H1 (cell line): ENCODE measurements around the gene ACVRL1. TPM values are rescaled to one million over a fixed set of nuclear protein-coding genes. Genes with fewer than 3 reads are reported as not detected.

Source experiments
- CTCF ChIA-PET: fragments of 300-600 bp; sonication (Branson Sonifier 250); formaldehyde crosslinking; loops from one replicate; lab custom pipeline; 2021; ENCODE audit not compliant: partially characterized antibody; lab: Charles Lee
- POLR2A ChIA-PET: fragments of 300-600 bp; sonication (Branson Sonifier 250); formaldehyde crosslinking; loops from one replicate; lab custom pipeline; 2021; ENCODE audit warnings: inconsistent platforms; ENCODE audit not compliant: partially characterized antibody; lab: Charles Lee
- DNase-seq, 2 experiments: peaks; one replicate each; pipeline versions ENCODE4 v3.0.0 to v3.0.0-alpha.2; 2010 to 2022; ENCODE audit warnings: low spot score in 2 of 2, low read depth in 1 of 2, mixed read lengths in 1 of 2
- FAIRE-seq: peaks from 2 replicates; lab custom pipeline; 2011; peaks lifted over from hg19 to GRCh38; lab: Jason Lieb, UNC
- H2AFZ ChIP-seq: 2 replicates; pipeline ENCODE4 v1.8.1; 2012; ENCODE audit warnings: low read length, inconsistent platforms
- H2AK5ac ChIP-seq: 2 replicates; pipeline ENCODE4 v1.6.1; 2013; ENCODE audit warnings: low read depth, low read length
- H2BK120ac ChIP-seq: replicated peaks from 2 replicates; pipeline ENCODE3; 2013; ENCODE audit warnings: low read depth, low read length, inconsistent platforms
- H2BK12ac ChIP-seq: 2 replicates; pipeline ENCODE4 v1.6.1; 2013; ENCODE audit warnings: low read depth, low read length
- H2BK15ac ChIP-seq: 2 replicates; pipeline ENCODE4 v1.6.1; 2013; ENCODE audit warnings: low read length
- H2BK20ac ChIP-seq: 2 replicates; pipeline ENCODE4 v1.6.1; 2013; ENCODE audit warnings: low read length
- H2BK5ac ChIP-seq: 2 replicates; pipeline ENCODE4 v1.6.1; 2013; ENCODE audit warnings: low read depth, low read length
- H3K14ac ChIP-seq: 2 replicates; pipeline ENCODE4 v1.6.1; 2013; ENCODE audit warnings: inconsistent platforms; ENCODE audit not compliant: insufficient read length
- H3K18ac ChIP-seq: 2 replicates; pipeline ENCODE4 v1.6.1; 2013; ENCODE audit warnings: low read length; ENCODE audit errors: extremely low read depth
- H3K23ac ChIP-seq: 2 replicates; pipeline ENCODE4 v1.6.1; 2013; ENCODE audit warnings: inconsistent platforms; ENCODE audit not compliant: insufficient read length
- H3K23me2 ChIP-seq: 2 replicates; pipeline ENCODE4 v1.6.1; 2013; ENCODE audit warnings: low read depth, low read length
- H3K27ac ChIP-seq: 2 replicates; pipeline ENCODE4 v1.6.1; 2011; ENCODE audit warnings: low read depth, low read length, inconsistent platforms
- H3K27me3 ChIP-seq, 4 experiments: replicated peaks in 1 of 4; 1 replicate in 1 of 4; 2 replicates in 3 of 4; pipeline versions ENCODE4 v1.6.1 to v1.8.1; 2011 to 2013; ENCODE audit warnings: low read length in 3 of 4, mild to moderate bottlenecking in 3 of 4, inconsistent platforms in 2 of 4, mixed read lengths in 2 of 4, moderate library complexity in 1 of 4; ENCODE audit not compliant: control insufficient read depth in 3 of 4, insufficient read depth in 3 of 4; ENCODE audit errors: extremely low read depth in 1 of 4
- H3K36me3 ChIP-seq, 4 experiments: 2 replicates each; pipeline versions ENCODE4 v1.6.1 to v1.8.1; 2011 to 2013; ENCODE audit warnings: mild to moderate bottlenecking in 4 of 4, low read length in 3 of 4, moderate library complexity in 2 of 4, control low read depth in 1 of 4, inconsistent platforms in 1 of 4; ENCODE audit not compliant: insufficient read depth in 4 of 4, control insufficient read depth in 2 of 4
- H3K4ac ChIP-seq: replicated peaks from 2 replicates; pipeline ENCODE3; 2013; ENCODE audit warnings: low read length, low read depth, mixed read lengths, inconsistent platforms; ENCODE audit not compliant: insufficient read length
- H3K4me1 ChIP-seq, 4 experiments: replicated peaks in 1 of 4; 1 replicate in 1 of 4; 2 replicates in 3 of 4; pipeline versions ENCODE4 v1.6.1 to v1.8.1; 2011 to 2013; ENCODE audit warnings: low read length in 3 of 4, inconsistent platforms in 2 of 4, mixed read lengths in 1 of 4; ENCODE audit not compliant: insufficient read depth in 4 of 4, control insufficient read depth in 3 of 4
- H3K4me2 ChIP-seq, 2 experiments: 2 replicates each; pipeline versions ENCODE4 v1.6.1 to v1.8.1; 2011 to 2013; ENCODE audit warnings: low read depth in 2 of 2, low read length in 2 of 2, control low read depth in 1 of 2, inconsistent platforms in 1 of 2, mild to moderate bottlenecking in 1 of 2; ENCODE audit not compliant: insufficient read depth in 1 of 2
- H3K4me3 ChIP-seq, 4 experiments: fragments of 200-600, 300-600 bp in 1 of 4; sonication (generic), shearing (Covaris generic), sonication (Bioruptor Twin) in 1 of 4; 2 replicates each; pipeline versions ENCODE4 v1.5.1 to v1.8.1; 2011 to 2016; ENCODE audit warnings: low read length in 4 of 4, low read depth in 3 of 4, control low read depth in 2 of 4, inconsistent platforms in 2 of 4, mild to moderate bottlenecking in 2 of 4, mixed read lengths in 1 of 4, moderate library complexity in 1 of 4; ENCODE audit not compliant: insufficient read depth in 2 of 4; ENCODE audit errors: extremely low read depth in 1 of 4
- H3K56ac ChIP-seq: replicated peaks from 2 replicates; pipeline ENCODE3; 2013; ENCODE audit warnings: low read depth, mild to moderate bottlenecking, mixed read lengths, low read length, inconsistent platforms; ENCODE audit not compliant: insufficient read length
- H3K79me1 ChIP-seq: 2 replicates; pipeline ENCODE4 v1.6.1; 2013; ENCODE audit warnings: low read depth, low read length, control low read depth
- H3K79me2 ChIP-seq, 2 experiments: 2 replicates each; pipeline versions ENCODE4 v1.6.1 to v1.8.1; 2012 to 2013; ENCODE audit warnings: low read length in 2 of 2, mild to moderate bottlenecking in 2 of 2, inconsistent platforms in 1 of 2; ENCODE audit not compliant: insufficient read depth in 2 of 2, control insufficient read depth in 1 of 2
- H3K9ac ChIP-seq, 4 experiments: replicated peaks in 1 of 4; 1 replicate in 1 of 4; 2 replicates in 3 of 4; pipeline versions ENCODE4 v1.6.1 to v1.8.1; 2011 to 2013; ENCODE audit warnings: low read depth in 3 of 4, low read length in 3 of 4, control low read depth in 2 of 4, mild to moderate bottlenecking in 2 of 4, moderate library complexity in 2 of 4, inconsistent platforms in 1 of 4; ENCODE audit errors: extremely low read depth in 1 of 4
- H3K9me3 ChIP-seq, 2 experiments: 2 replicates each; pipeline versions ENCODE4 v1.6.1 to v1.8.1; 2012 to 2013; ENCODE audit warnings: mild to moderate bottlenecking in 2 of 2, moderate library complexity in 2 of 2, control low read depth in 1 of 2, inconsistent platforms in 1 of 2, low read depth in 1 of 2, low read length in 1 of 2, mixed read lengths in 1 of 2; ENCODE audit not compliant: insufficient read depth in 2 of 2
- H4K20me1 ChIP-seq, 2 experiments: replicated peaks in 1 of 2; 2 replicates each; pipeline versions ENCODE3 to v1.8.1; 2011 to 2013; ENCODE audit warnings: inconsistent platforms in 2 of 2, low read length in 2 of 2, mild to moderate bottlenecking in 1 of 2; ENCODE audit not compliant: insufficient read depth in 2 of 2, control insufficient read depth in 1 of 2
- H4K5ac ChIP-seq: 2 replicates; pipeline ENCODE4 v1.6.1; 2013; ENCODE audit warnings: low read length, low read depth, mixed read lengths, inconsistent platforms; ENCODE audit not compliant: insufficient read length
- H4K8ac ChIP-seq: 2 replicates; pipeline ENCODE4 v1.8.0; 2013; ENCODE audit warnings: mild to moderate bottlenecking, moderate library complexity, low read length, inconsistent platforms; ENCODE audit not compliant: insufficient read depth; ENCODE audit errors: extremely low read depth
- H4K91ac ChIP-seq: replicated peaks from 2 replicates; pipeline ENCODE3; 2013; ENCODE audit warnings: low read length, mixed read lengths, inconsistent platforms; ENCODE audit not compliant: insufficient read length
- CTCF ChIP-seq, 3 experiments: IDR thresholded peaks; 1 replicate in 2 of 3; 2 replicates in 1 of 3; pipeline versions ENCODE4 v1.5.1 to v1.6.1; 2011; ENCODE audit warnings: low read length in 3 of 3, mild to moderate bottlenecking in 3 of 3, inconsistent platforms in 2 of 3, low read depth in 1 of 3, moderate library complexity in 1 of 3; ENCODE audit not compliant: insufficient read depth in 1 of 3; ENCODE audit errors: control extremely low read depth in 1 of 3
- GTF2F1 ChIP-seq: IDR thresholded peaks from 2 replicates; pipeline ENCODE4 v1.6.1; 2012; ENCODE audit warnings: low read depth, low read length, improper control_type of control experiment, borderline replicate concordance
- JUN ChIP-seq: IDR thresholded peaks from 2 replicates; pipeline ENCODE4 v1.6.1; 2011; ENCODE audit warnings: low read depth, mild to moderate bottlenecking, improper control_type of control experiment, low read length
- MAX ChIP-seq: IDR thresholded peaks from 2 replicates; pipeline ENCODE4 v1.6.1; 2012; ENCODE audit warnings: inconsistent platforms
- NANOG ChIP-seq: IDR thresholded peaks from 2 replicates; pipeline ENCODE4 v1.6.1; 2011; ENCODE audit warnings: low read length, low read depth, mild to moderate bottlenecking, inconsistent platforms; ENCODE audit not compliant: insufficient read depth, poor library complexity, severe bottlenecking
- SAP30 ChIP-seq: fragments of 300-600 bp; sonication (generic); IDR thresholded peaks from 2 replicates; pipeline ENCODE4 v1.7.1; 2012; ENCODE audit warnings: low read length, moderate library complexity, mild to moderate bottlenecking, inconsistent platforms; ENCODE audit not compliant: insufficient read depth, insufficient replicate concordance
- SIN3A ChIP-seq, 2 experiments: IDR thresholded peaks in 1 of 2; conservative IDR thresholded peaks in 1 of 2; 2 replicates each; pipeline ENCODE4 v1.6.1; 2011 to 2012; ENCODE audit warnings: low read length in 2 of 2, improper control_type of control experiment in 1 of 2, low read depth in 1 of 2, mild to moderate bottlenecking in 1 of 2
- WGBS, 2 experiments: shearing (Covaris generic) in 1 of 2; methylation state at CpG; one replicate each; pipeline versions ENCODE4 v1.1.6 to v1.1.7; 2013 to 2015; ENCODE audit warnings: low lambda C conversion rate in 2 of 2, mixed read lengths in 2 of 2, inconsistent platforms in 1 of 2, low coverage in 1 of 2, missing lambda C conversion rate in 1 of 2; ENCODE audit not compliant: insufficient replicate concordance in 2 of 2, insufficient coverage in 1 of 2, insufficient read length in 1 of 2; ENCODE audit errors: extremely low coverage in 1 of 2, missing lambda C conversion rate in 1 of 2; 5-methylcytosine and 5-hydroxymethylcytosine counted together
- polyA plus RNA-seq, 7 experiments: library from polyadenylated mRNA; depleted of rRNA in 3 of 7; stranded (reverse) in 5 of 7; unstranded in 2 of 7; fragments of >200 nt in 5 of 7; fragments of 200-250 nt in 2 of 7; gene quantifications; 1 replicate in 5 of 7; 2 replicates in 1 of 7; 4 replicates in 1 of 7; pipeline versions ENCODE4 v1.2.1 to v1.2.3, GENCODE V29; 2011 to 2013; ENCODE audit warnings: missing spikeins in 2 of 7, mixed read lengths in 2 of 7
- total RNA-seq: library from RNA; stranded (reverse); fragmentation: NEBNext Ultra II Directional; extraction: Animal tissue kit (Norgen Biotek cat#: 25700); gene quantifications from 2 replicates; pipeline ENCODE4 v1.2.1, GENCODE V29; 2021

The ACVRL1 gene
- total and polyA plus RNA-seq, 2 of the 8 experiments (the other 6 are each of a cell fraction or from before 2014, with no cell fraction given), result 0.09 to 0.35 TPM

GRCh38 chr12:51955702-51956101, 48.4 kb downstream of the ACVRL1 start:
- Histone ChIP-seq H3K4ac (no peak overlapping the region), H4K91ac (no peak overlapping the region), H3K36me3 (peaks cover 0 to 6% (median 0%) of the 10 kb centered on the region in 4 experiments; a peak in 2 of 8 replicates), H3K9me3 (no peaks in the 10 kb centered on the region), H3K4me2 (no peak overlapping the region), H3K4me3 (no peak overlapping the region), H4K20me1 (peaks cover 9 to 17% of the 10 kb centered on the region in 2 experiments), H2BK12ac (no peak overlapping the region), H2AK5ac (no peak overlapping the region), H2AFZ (no peak overlapping the region), H3K79me1 (peaks cover 2% of the 10 kb centered on the region; the same call in 1 of the 2 replicates), H3K27me3 (peaks cover 0 to 18% (median 13%) of the 10 kb centered on the region in 4 experiments; a peak in 4 of 7 replicates), H4K5ac (no peak overlapping the region), H4K8ac (no peak overlapping the region), H2BK15ac (no peak overlapping the region), H3K4me1 (peaks cover 0 to 3% (median 2%) of the 10 kb centered on the region in 4 experiments; a peak in 6 of 7 replicates), H2BK20ac (no peak overlapping the region), H3K23ac (no peak overlapping the region), H3K18ac (no peak overlapping the region), H2BK120ac (no peak overlapping the region), H3K14ac (no peak overlapping the region), H2BK5ac (no peak overlapping the region), H3K27ac (no peak overlapping the region), H3K23me2 (peaks cover 7% of the 10 kb centered on the region; the same call in 1 of the 2 replicates), H3K56ac (no peak overlapping the region), H3K9ac (no peak overlapping the region), H3K79me2 (peaks cover 0 to 44% of the 10 kb centered on the region in 2 experiments; a peak in 2 of 4 replicates)
- 90% methylated on average over 1 of the region's 1 CpG; no CpG with 5 or more reads in 1 of the 2 experiments for WGBS, 2 experiments
- FAIRE-seq (no peak), DNase-seq (no peak)
- CTCF ChIA-PET, result interaction anchor here (1.3 to 1.8 kb wide), 4 partner anchors 15 to 70 kb away, joined by 3 to 10 read pairs (median 4); no protein-coding TSS in a partner anchor
- POLR2A ChIA-PET, result interaction anchor here (1.7 to 1.8 kb wide), 2 partner anchors 10 to 38 kb away, joined by 4 read pairs; no protein-coding TSS in a partner anchor
- TF ChIP-seq CTCF (IDR thresholded peaks at IDR 0.05; ENCODE audit: control extremely low read depth in 1 of 3, insufficient read depth in 1 of 3, low read depth in 1 of 3, low read length in 3 of 3), result no peak
- no peak for TF ChIP-seq SIN3A (conservative IDR thresholded peaks at IDR 0.05 in 1 of 2, IDR thresholded peaks at IDR 0.05 in 1 of 2; ENCODE audit: low read depth in 1 of 2, low read length in 2 of 2)
- TF ChIP-seq JUN, result no peak
- no peak for TF ChIP-seq NANOG
- no peak for TF ChIP-seq MAX
- TF ChIP-seq SAP30, result no peak
- no peak for TF ChIP-seq GTF2F1
